Left ventricle myocardium inferior (tissue), 1 donor: ENCODE measurements around the gene PPP1R9B. TPM values are rescaled to one million over a fixed set of nuclear protein-coding genes. Genes with fewer than 3 reads are reported as not detected.

Source experiments
- DNase-seq: peaks from one replicate; pipeline ENCODE4 v3.0.0-alpha.2; 2020
- H3K27ac ChIP-seq: fragments of 200-600 bp; replicated peaks from 2 replicates; pipeline ENCODE4 v1.8.0; 2021
- H3K27me3 ChIP-seq: fragments of 200-600 bp; 2 replicates; pipeline ENCODE4 v1.8.0; 2021; ENCODE audit warnings: low read depth
- H3K36me3 ChIP-seq: fragments of 200-600 bp; 2 replicates; pipeline ENCODE4 v1.8.0; 2021
- H3K4me1 ChIP-seq: fragments of 200-600 bp; 2 replicates; pipeline ENCODE4 v1.8.0; 2021
- H3K4me3 ChIP-seq: fragments of 200-600 bp; 2 replicates; pipeline ENCODE4 v1.8.0; 2021; ENCODE audit warnings: mild to moderate bottlenecking, moderate library complexity
- H3K9me3 ChIP-seq: fragments of 200-600 bp; replicated peaks from 2 replicates; pipeline ENCODE4 v1.8.0; 2021
- CTCF ChIP-seq: fragments of 200-600 bp; IDR thresholded peaks from 2 replicates; pipeline ENCODE4 v1.8.0; 2021; ENCODE audit warnings: antibody characterized with exemption, mild to moderate bottlenecking, borderline replicate concordance
- intact Hi-C: fragments of 100-400 bp; cut with micrococcal nuclease; formaldehyde crosslinking; loops from one replicate; pipeline ENCODE4 v1.11.0; 2022
- total RNA-seq: library from RNA; stranded (reverse); fragmentation: NEBNext Ultra II Directional; extraction: Animal tissue kit (Norgen Biotek cat#: 25700); gene quantifications from one replicate; pipeline ENCODE4 v1.2.1, GENCODE V29; 2021
- donor health status: DM: no; HTN: yes; CAD: no; lungs with severe emphysema.

The PPP1R9B gene
- total RNA-seq, 1 donor from 2014 or later = 33.0 TPM

GRCh38 chr17:50176559-50177357 is 26.3 kb upstream of the PPP1R9B start:
- H3K27ac ChIP-seq = peak overlapping the region; percentile 92
- no peak overlapping the region for H3K4me3 ChIP-seq
- H3K36me3 ChIP-seq = no peaks in the 10 kb centered on the region
- intact Hi-C loops = no loop called here
- no peak for DNase-seq
- H3K4me1 ChIP-seq = peaks cover 63% of the 10 kb centered on the region
- H3K27me3 ChIP-seq = no peaks in the 10 kb centered on the region
- H3K9me3 ChIP-seq = no peaks in the 10 kb centered on the region
- TF ChIP-seq CTCF = peak; percentile 34

GRCh38 chr17:50175035-50175807 is 24.7 kb upstream of the PPP1R9B start:
- no peaks in the 10 kb centered on the region for H3K36me3 ChIP-seq
- no peaks in the 10 kb centered on the region for H3K9me3 ChIP-seq
- TF ChIP-seq CTCF = no peak
- H3K27me3 ChIP-seq = no peaks in the 10 kb centered on the region
- DNase-seq = no peak
- H3K27ac ChIP-seq = peak overlapping the region; percentile 92
- intact Hi-C loops = no loop called here
- peaks cover 78% of the 10 kb centered on the region for H3K4me1 ChIP-seq
- no peak overlapping the region for H3K4me3 ChIP-seq

GRCh38 chr17:50174444-50174843 is 24.0 kb upstream of the PPP1R9B start:
- H3K27ac ChIP-seq = peak overlapping the region; percentile 70
- H3K4me1 ChIP-seq = peaks cover 86% of the 10 kb centered on the region
- intact Hi-C loops = no loop called here
- TF ChIP-seq CTCF = no peak
- H3K9me3 ChIP-seq = no peaks in the 10 kb centered on the region
- no peak overlapping the region for H3K4me3 ChIP-seq
- H3K36me3 ChIP-seq = no peaks in the 10 kb centered on the region
- DNase-seq = no peak
- no peaks in the 10 kb centered on the region for H3K27me3 ChIP-seq

GRCh38 chr17:50173335-50173941 is 23.0 kb upstream of the PPP1R9B start:
- Histone ChIP-seq H3K27me3 (no peaks in the 10 kb centered on the region), H3K4me1 (peaks cover 90% of the 10 kb centered on the region), H3K9me3 (no peaks in the 10 kb centered on the region), H3K36me3 (no peaks in the 10 kb centered on the region), H3K4me3 (no peak overlapping the region), H3K27ac (peak overlapping the region; percentile 70)
- no peak for TF ChIP-seq CTCF
- no peak for DNase-seq
- intact Hi-C loops = no loop called here

GRCh38 chr17:50172936-50173334 is 22.5 kb upstream of the PPP1R9B start:
- no peak for TF ChIP-seq CTCF
- Histone ChIP-seq H3K4me1 (peaks cover 90% of the 10 kb centered on the region), H3K27ac (peak overlapping the region; percentile 70), H3K4me3 (no peak overlapping the region), H3K27me3 (no peaks in the 10 kb centered on the region), H3K36me3 (no peaks in the 10 kb centered on the region), H3K9me3 (no peaks in the 10 kb centered on the region)
- intact Hi-C loops = no loop called here
- no peak for DNase-seq
